ENCODE results near the gene PPP6R3.
"Not testable (repeated sequence)": the region's sequence is repeated elsewhere in the genome, so short reads cannot be mapped to it uniquely, and the experiment has no call there.

Gene PPP6R3

DNA sequence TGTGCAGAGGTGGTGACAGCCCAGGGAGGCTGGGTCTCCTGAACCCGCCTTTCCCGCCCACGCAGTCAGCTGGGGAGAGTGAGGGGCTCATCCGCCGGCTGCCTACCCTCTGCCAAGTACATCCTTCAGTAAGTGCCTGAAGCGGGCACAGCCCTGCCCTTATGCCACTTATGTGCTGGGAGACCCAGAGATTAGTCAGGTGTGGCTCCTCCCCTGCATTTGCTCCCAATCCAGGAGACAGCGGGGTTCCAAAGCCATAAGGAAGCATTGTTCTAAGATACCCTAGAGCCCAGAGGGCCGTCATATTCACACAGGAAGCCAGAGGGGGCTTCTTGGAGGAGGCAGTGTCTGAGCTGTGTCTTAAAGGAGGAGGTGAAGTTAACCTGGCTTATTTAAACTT lies 5.8 kb upstream of the PPP6R3 start:
- DNase-seq (ENCODE audit: extremely low read depth in 1 of 2, low read depth in 1 of 2): no peak

DNA sequence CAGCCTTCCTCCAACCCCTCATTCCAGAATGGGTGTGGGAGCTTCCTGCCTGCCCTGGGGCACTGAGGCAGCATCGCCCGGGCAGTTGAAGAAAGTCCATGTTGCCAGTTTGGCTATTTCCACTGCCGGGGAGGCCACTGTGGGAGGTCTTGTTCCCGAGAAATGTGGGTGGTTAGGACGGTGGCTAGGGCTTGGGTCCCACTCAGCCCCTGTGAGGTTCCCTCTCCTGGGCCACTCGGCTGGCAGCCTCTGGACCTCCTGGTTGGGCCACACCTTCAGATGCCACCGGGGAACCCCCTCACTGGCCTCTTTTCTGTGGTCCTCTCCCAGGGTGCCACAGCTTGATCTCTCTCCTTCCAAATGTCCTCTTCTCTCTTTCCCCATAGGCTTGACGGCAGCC lies 5.1 kb upstream of the PPP6R3 start:
- DNase-seq (ENCODE audit: extremely low read depth in 1 of 2, low read depth in 1 of 2): no peak

DNA sequence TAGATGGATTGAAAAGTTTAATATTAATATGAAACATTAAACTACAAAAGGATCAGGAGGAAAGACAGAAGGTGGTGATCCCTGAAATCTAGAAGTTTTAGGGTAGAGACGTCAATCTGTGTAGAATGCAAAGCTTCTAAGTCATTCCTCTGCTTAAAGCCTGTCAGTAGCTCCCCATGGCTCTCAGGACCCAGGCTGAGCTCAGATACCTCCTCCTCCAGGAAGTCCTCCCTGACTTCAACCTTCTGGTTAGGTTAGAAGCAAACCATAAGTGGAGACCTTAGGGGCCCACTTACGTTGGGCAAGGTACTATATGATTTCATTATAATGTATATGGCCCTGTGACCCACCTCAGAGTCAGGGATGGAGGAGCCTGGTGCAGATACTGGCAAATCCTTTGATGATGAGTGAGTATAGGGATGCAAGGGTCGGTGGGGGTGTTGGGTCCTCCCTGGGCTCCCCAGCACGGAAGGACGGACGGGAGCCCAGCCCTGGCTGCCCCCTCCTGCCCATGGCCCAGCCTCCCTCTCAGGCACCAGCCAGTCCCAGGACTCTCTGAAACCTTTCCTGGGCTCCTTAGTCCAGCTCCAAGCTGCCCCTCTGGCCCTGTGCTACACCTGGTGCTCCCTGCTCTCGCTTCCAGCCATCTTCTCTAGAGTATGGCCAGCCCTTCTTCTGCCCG lies 3.2 kb upstream of the PPP6R3 start:
- no peak for DNase-seq (ENCODE audit: extremely low read depth in 1 of 2, low read depth in 1 of 2)

DNA sequence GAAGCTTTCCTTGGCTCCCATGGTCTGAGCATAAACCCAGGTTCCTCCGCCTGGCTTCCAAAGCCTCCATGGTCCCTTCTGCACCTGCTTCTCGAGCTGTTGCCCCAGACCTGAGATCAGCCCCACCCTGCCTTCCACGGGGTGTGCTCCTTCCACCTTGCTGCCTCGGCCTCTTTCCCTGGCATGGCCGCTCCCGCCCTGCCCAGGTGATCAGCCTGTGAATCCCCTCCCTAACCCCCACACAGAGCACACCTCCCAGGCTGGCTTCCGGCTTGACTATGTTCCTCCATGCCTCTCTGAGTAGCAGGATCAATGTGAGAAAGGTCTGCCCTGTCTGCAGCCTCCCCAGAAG lies 2.7 kb upstream of the PPP6R3 start:
- no peak for DNase-seq (ENCODE audit: extremely low read depth in 1 of 2, low read depth in 1 of 2)

DNA sequence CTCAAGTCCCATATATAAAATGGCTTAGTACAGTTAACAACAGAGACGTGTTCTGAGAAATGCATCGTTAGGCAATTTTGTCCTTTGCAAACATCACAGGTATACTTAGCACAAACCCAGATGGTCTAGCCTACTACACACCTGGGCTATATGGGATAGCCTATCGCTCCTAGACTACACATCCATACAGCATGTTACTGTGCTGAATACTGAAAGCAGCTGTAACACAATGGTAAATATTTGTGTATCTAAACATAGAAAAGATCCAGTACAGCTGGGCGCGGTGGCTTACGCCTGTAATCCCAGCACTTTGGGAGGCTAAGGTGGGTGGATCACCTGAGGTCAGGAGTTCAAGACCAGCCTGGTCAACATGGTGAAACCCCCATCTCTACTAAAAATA lies 2.2 kb upstream of the PPP6R3 start:
- DNase-seq (ENCODE audit: extremely low read depth in 1 of 2, low read depth in 1 of 2): not testable (repeated sequence)

DNA sequence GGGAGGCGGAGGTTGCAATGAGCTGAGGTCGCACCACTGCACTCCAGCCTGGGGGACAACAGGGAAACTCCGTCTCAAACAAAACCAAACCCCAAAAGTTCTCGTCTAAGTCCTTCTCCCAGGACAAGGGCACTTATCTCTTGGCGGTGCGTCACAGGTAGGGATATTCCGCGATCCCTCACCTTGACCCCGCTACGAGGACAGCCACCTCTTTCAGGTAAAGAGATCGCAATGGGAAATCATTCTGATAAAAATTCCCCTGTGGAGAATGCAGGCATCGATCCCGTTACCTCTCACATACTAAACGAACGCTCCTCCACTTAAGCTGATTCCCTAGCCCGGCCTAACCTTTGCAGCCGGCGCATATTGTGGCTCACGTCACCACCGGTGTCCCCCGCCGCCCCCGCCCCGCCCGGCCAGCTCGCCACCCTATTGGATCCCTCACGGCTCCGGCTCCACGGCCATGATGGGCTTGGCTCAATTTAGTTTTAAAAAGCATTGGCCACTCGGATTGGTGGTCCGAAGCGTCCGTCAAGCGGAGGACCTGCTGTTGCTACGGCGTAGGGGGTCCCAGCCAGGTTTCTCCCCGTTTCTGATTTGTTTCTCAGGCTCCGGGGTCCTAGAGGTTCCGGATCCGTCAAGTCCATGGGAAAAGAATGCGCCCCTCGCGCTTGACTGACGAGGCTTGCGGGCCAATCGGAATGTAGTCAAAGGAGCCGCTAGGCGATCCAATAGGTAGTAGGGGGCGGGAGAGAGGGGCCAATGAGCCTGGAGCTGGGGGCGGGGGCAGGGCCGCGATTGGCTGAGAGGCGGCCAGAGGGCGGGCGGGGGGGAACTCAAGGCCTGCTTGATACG lies 439 bp upstream of the PPP6R3 start:
- DNase-seq (ENCODE audit: extremely low read depth in 1 of 2, low read depth in 1 of 2): peak; percentile 89

DNA sequence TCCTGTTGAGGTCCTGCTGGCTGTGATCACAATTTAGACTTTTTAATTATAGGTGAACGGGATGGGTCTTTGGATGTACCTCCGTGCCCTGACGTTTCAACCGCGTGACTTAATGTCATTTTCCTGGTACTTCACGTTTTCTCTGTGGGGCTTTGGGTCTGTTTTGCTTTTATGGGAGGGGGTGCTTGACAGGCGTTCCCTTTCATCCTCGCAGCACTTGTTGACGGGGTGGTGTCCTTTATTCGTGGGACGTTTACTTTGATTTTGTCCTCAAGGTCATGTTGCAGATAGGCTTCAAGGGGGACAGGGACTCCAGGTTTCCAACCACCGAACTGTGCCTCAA lies 994 bp downstream of the PPP6R3 start:
- no peak for DNase-seq (ENCODE audit: extremely low read depth in 1 of 2, low read depth in 1 of 2)

DNA sequence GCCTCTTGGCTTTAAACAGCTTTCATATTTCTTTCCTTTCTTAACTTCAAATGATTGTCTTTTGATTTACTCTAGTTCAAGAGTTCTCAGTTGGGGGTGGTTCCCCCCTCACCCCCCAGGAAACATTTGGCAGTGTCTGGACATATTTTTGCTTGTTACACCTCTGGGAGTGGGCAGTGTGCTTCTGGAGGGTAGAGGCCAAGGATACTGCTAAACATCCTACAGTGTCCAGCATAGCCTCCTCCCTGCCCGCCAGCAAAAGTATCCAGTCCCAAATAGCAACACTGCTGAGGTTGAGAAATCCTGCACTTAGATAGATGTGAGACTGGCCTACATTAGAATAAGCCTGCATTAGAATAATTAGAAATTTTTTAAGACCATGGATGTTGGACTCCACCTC lies 3.2 kb downstream of the PPP6R3 start:
- no peak for DNase-seq (ENCODE audit: extremely low read depth in 1 of 2, low read depth in 1 of 2)

DNA sequence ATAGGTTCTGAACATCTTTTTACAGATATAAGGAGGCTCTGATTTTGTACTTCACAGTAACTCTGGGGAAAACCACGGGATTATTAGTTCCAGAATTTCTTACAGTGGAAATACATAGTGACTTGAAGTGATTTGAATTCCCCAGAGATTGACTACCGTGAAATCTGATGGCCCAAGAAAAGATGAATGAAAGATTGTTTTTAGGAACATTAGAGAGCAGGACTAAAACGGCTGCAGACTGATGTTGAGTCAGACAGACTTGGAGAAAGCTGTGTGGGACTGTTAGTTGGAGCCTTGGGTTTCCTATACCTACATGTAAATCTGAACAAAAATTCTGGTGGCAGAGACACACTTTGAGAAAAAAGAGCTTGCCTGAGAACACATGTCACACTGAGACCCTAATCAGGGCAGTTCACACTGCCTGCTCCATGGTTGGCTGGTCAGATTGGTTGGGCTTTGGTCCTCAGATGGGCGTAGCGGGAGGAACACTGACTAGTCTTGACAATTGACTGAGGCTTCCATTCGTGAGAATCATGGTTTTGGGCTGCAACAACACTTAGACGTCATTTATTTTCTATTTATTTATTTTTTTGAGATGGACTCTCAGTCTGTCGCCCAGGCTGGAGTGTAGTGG lies 6.8 kb downstream of the PPP6R3 start:
- no peak for DNase-seq (ENCODE audit: extremely low read depth in 1 of 2, low read depth in 1 of 2)

DNA sequence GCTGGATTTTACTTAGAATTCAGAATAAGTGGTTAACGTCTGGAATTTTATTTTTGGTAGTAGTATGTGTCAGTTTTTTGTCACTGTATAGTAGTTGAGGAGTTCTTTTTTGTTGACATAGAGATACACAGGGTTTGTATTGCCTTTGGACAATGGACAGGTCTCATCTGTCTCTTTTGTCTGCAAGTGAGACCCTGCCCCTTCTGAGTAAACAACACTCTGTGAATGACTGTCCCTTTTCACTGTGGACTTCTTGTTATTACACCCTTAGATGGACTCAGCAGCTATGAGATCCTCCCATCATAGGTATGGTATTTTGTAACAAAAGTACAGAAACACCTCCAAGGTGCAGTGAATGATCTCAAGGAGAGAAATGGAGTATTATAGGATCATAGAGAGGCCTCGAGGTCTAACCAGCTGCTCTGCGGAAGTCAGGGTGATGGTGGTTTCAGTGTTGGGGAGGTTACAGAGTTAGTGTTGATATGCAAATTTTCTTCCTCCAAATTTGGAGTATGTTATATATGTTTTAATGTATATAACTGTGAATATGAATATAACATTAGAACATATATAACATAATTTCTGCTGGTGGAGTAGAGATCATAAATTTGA lies 7.8 kb downstream of the PPP6R3 start:
- DNase-seq (ENCODE audit: extremely low read depth in 1 of 2, low read depth in 1 of 2): no peak

DNA sequence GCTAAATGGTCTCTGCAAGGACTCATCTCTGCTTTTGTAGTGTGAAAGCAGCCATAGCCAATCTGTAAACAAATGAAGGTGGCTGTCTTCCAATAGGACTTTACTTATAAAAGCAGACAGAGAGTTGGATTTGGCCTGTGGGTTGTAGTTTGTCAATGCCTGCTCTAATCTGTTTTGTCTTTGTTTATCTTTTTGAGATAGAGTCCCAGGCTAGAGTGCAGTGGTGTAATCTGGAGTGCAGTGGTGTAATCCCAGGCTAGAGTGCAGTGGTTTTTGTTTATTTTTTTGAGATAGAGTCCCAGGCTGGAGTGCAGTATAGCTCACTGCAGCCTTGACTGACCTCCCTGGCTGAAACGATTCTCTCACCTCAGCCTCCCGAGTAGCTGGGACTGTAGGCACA lies 8.6 kb downstream of the PPP6R3 start:
- DNase-seq (ENCODE audit: extremely low read depth in 1 of 2, low read depth in 1 of 2): no peak

DNA sequence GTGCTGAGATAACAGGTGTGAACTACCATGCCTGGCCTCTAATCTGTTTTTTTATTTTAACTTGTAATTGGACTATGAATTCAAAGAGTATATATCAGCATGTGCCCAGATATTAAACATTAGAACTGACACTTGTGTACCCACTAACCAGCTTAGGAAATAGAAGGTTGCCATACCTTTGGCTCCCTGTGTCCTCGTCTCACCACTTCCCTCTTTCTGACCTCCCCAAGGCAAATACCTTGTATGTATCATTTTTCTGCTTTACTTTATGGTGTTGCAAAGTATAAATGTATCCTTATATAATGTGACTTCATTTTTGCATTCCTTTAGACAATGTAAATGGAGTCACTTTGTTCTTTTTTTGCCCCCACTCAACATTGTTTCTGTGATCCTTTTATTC lies 9.1 kb downstream of the PPP6R3 start:
- DNase-seq (ENCODE audit: extremely low read depth in 1 of 2, low read depth in 1 of 2): no peak

DNA sequence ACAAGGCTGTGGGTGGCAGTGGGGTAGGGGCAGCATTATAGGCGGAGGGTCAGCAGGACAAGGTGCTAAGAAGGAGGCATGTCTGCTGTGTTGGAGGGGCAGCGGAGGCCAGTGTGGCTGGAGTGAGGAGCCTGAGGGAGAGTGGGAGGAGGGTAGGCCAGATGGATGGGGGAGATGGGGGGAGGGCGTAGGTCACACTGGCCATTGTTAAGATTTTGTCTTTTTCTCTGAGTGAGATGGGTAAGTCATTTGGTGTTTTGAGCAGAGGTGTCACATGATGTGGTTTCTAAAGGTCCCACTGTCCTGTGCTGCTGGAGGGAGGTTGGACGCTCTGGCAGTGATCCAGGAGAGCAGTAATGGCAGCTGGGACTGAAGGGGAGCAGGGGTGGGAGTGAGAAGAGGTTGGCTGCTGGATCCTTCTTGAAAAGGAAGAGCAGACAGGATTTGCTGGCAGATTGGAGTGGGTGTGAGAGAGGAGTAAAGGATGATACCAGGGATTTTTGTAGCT lies 9.8 kb downstream of the PPP6R3 start:
- no peak for DNase-seq (ENCODE audit: extremely low read depth in 1 of 2, low read depth in 1 of 2)

DNA sequence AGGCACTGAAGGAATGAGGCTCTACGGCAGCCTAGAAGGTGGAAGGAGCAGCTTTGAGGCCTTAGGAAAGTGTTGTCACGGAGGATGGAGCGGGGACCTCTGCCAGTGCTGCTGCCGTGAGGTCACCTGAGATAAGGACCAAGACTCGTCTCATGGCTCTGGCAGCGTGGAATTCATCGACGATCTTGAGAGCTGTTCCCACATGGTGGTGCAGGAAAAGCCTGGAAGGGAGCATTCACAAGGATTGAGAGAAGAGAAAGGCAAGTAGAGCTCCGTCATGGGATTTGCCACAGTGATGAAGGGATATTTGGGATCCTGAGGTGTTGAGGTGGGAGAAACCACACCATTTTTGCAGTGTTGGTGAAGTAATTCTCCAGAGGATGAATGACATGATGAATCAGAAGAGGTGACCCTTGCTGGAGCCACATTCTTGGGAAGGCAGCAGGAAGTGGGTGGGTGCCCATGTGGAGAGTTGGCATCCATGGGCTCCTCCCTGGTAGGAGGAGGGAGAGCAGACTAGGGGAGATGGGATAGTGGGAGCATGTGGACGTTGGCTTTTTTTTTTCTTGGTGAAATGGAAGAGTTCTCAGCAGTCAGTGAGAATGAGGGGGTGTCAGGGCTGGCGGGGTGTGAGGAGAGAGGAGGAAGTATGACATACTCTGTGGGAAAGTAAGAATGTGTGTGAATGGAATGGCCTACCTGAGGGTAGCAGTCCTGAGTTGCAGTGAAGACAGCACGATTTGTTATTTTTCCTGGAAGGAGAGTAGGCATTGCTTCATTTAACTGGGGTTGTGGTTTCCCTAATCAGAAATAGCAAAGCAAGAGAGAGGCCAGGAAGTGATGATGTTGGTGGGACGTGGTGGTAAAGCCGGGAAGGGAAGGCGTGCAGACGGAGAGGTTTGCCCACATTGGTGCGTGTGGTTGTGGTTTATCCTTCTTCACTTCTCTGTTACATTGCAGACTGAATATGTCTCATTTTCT lies 11.1 kb downstream of the PPP6R3 start:
- DNase-seq (ENCODE audit: extremely low read depth in 1 of 2, low read depth in 1 of 2): no peak

DNA sequence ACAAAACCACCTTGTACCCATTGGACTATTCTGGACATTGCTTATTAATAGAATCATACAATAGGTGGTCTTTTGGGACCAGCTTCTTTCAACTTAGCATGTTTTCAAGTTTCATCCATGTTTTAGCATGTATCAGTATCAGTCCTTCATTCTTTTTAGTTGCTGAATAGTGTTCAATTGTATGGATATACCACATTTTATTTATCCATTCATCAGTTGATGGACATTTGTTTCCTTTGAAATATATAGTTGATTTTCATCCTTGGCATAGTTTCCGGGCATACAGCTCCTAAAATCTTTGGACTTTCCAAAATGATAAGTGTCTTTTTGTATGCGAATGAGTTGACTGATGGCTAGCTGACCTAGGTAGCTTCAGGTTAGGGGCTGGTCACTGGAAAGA lies 12.2 kb downstream of the PPP6R3 start:
- no peak for DNase-seq (ENCODE audit: extremely low read depth in 1 of 2, low read depth in 1 of 2)

DNA sequence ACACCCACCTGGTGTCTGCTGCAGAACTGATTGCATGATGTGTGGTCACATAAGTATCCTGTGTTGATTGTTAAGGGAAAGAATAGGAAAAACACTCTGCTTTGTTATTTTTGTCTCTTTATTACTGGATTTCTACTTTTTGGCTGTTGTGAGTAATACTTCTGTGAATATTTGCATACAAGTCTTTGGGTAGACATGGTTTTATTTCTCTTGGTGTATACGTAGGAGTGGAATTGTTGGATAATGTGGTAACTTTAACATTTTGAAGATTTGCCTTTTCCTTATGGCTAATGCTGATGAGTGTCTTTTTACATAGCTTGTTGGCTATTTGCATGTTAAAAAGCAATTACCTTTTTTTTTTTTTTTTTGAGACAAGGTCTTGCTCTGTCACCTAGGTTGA lies 13.1 kb downstream of the PPP6R3 start:
- DNase-seq (ENCODE audit: extremely low read depth in 1 of 2, low read depth in 1 of 2): no peak

DNA sequence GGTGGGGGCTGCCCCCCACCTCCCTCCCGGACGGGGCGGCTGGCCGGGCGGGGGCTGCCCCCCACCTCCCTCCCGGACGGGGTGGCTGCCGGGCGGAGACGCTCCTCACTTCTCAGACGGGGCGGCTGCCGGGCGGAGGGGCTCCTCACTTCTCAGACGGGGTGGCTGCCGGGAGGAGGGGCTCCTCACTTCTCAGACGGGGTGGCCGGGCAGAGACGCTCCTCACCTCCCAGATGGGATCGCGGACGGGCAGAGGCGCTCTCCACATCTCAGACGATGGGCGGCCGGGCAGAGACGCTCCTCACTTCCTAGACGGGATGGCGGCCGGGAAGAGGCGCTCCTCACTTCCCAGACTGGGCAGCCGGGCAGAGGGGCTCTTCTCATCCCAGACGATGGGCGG lies 15.1 kb downstream of the PPP6R3 start:
- DNase-seq (ENCODE audit: extremely low read depth in 1 of 2, low read depth in 1 of 2): not testable (repeated sequence)

DNA sequence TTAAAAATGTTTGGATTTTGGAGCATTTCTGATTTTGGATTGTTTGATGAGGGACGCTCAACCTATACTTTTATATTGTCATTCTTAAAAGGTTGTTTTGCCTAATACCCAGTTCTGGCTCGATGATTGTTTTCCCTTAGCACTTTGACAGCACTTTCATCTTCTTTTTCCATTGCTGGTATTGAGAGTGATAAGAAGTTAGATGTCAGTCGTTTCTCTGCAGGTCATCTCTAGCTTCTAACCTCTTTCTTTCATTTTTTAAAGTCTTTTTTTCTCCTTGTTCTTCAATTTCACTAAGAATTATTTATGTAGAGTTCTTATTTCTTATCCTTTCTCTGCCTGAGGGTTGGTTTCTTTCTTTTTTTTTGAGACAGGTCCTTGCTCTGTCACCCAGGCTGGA lies 18.8 kb downstream of the PPP6R3 start:
- DNase-seq (ENCODE audit: extremely low read depth in 1 of 2, low read depth in 1 of 2): no peak

DNA sequence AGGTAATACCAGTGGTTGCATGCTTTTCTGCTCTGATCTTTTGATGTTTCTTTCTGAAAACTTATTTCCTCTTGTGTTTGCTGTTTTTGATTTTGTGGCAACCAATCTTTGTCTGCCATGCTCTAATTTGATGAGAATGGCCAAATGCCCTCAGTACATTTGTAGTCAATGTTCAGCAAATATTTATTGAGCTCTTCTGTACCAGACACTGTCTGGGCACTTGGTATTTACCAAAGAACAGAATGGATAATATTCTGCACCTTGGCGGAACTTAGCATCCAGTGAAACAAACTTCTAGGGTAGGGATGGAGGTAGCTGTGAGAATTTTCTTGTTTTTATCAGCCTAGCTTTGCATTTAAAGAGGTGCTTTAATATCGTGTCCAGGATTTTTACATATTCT lies 19.6 kb downstream of the PPP6R3 start:
- DNase-seq (ENCODE audit: extremely low read depth in 1 of 2, low read depth in 1 of 2): no peak

DNA sequence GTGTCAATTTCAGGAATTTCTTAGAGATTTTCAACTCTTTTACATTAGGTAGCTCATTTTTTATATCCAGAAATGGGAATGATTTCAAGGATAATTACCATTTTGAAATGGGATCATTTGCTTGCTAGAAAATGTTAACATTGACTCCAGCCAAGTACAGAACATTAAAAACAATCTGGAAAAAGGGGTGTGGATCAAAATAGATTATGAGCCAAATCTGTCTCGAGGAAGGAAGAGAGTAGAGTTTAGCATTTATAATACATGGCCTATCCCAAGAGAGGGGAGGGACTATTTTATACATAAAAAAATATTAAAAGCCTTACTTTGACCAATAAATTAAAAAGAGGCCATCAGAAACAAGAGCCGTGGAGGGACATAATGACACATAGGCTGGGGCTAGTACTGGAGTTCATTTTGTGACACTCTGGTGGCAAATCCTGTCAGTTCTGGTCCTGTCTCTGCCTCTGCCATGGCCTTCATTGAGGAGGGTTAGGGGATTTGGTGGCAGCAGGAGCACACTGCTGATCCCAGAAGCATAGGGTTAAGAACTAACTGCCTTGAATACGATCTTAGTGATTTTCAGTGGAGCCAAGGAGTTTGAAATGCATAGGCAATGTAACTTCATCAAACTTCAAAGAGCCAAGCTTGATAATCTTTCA lies 20.4 kb downstream of the PPP6R3 start:
- no peak for DNase-seq (ENCODE audit: extremely low read depth in 1 of 2, low read depth in 1 of 2)

Measured in activated CD8-positive, alpha-beta memory T cell treated with anti-CD3 and anti-CD28 coated beads for 1 hour (primary cell).